GM23338 (cell line): ENCODE measurements around the gene VPS50. TPM values are rescaled to one million over a fixed set of nuclear protein-coding genes. Genes with fewer than 3 reads are reported as not detected.

Source experiments
- ATAC-seq: fragments of 200-7000 bp; cut with Tn5 transposase; 3 replicates; pipeline ENCODE4 v1.9.1; 2020
- DNase-seq: peaks from one replicate; pipeline ENCODE4 v3.0.0-alpha.2; 2015; ENCODE audit warnings: low spot score
- H2AFZ ChIP-seq: fragments of 200-600 bp; sonication (generic); 2 replicates; pipeline ENCODE4 v1.8.0; 2016; ENCODE audit warnings: antibody characterized with exemption, mild to moderate bottlenecking, moderate library complexity
- H3F3A ChIP-seq: fragments of 200-600 bp; sonication (generic); replicated peaks from 2 replicates; pipeline ENCODE4 v1.8.0; 2017; ENCODE audit warnings: antibody characterized with exemption, mixed run types, low read depth
- H3K27ac ChIP-seq: fragments of 200-600 bp; sonication (generic); 2 replicates; pipeline ENCODE4 v1.6.1; 2016; ENCODE audit warnings: low read depth
- H3K27me3 ChIP-seq: fragments of 200-600 bp; sonication (generic); 2 replicates; pipeline ENCODE4 v1.8.0; 2016; ENCODE audit warnings: mild to moderate bottlenecking, mixed run types, moderate library complexity; ENCODE audit not compliant: insufficient read depth
- H3K36me3 ChIP-seq: fragments of 200-600 bp; sonication (generic); 2 replicates; pipeline ENCODE4 v1.8.0; 2016; ENCODE audit warnings: mild to moderate bottlenecking; ENCODE audit not compliant: insufficient read depth
- H3K4me1 ChIP-seq: fragments of 200-600 bp; sonication (generic); 2 replicates; pipeline ENCODE4 v1.8.0; 2016; ENCODE audit warnings: mild to moderate bottlenecking, moderate library complexity; ENCODE audit not compliant: insufficient read depth
- H3K4me2 ChIP-seq: fragments of 200-600 bp; sonication (generic); 2 replicates; pipeline ENCODE4 v1.7.1; 2017; ENCODE audit warnings: mixed run types
- H3K4me3 ChIP-seq: fragments of 200-600 bp; sonication (generic); 2 replicates; pipeline ENCODE4 v1.6.1; 2016; ENCODE audit warnings: mixed run types
- H3K79me2 ChIP-seq: fragments of 200-600 bp; sonication (generic); replicated peaks from 2 replicates; pipeline ENCODE4 v1.8.0; 2017; ENCODE audit warnings: mild to moderate bottlenecking; ENCODE audit not compliant: insufficient read depth
- H3K9me2 ChIP-seq: fragments of 200-600 bp; sonication (generic); 2 replicates; pipeline ENCODE4 v1.8.0; 2017; ENCODE audit not compliant: insufficient read depth
- H4K20me1 ChIP-seq: fragments of 200-600 bp; sonication (generic); replicated peaks from 2 replicates; pipeline ENCODE4 v1.8.0; 2017; ENCODE audit warnings: mild to moderate bottlenecking; ENCODE audit not compliant: insufficient read depth
- H3K27ac Mint-ChIP-seq: 2 replicates; pipeline ENCODE4 v1.8.0; 2020; ENCODE audit warnings: inconsistent platforms, mild to moderate bottlenecking, moderate library complexity, mixed read lengths
- H3K27me3 Mint-ChIP-seq: 3 replicates; pipeline ENCODE4 v1.8.0; 2022; ENCODE audit warnings: low read depth, mild to moderate bottlenecking, moderate library complexity, mixed read lengths, inconsistent platforms; ENCODE audit not compliant: insufficient read depth, poor library complexity
- H3K36me3 Mint-ChIP-seq: 3 replicates; pipeline ENCODE4 v1.8.0; 2021; ENCODE audit warnings: low read depth, mild to moderate bottlenecking, inconsistent platforms, moderate library complexity, mixed read lengths
- H3K4me1 Mint-ChIP-seq: 3 replicates; pipeline ENCODE4 v1.8.0; 2020; ENCODE audit warnings: mild to moderate bottlenecking, inconsistent platforms, mixed read lengths
- H3K4me3 Mint-ChIP-seq: 3 replicates; pipeline ENCODE4 v1.8.0; 2021; ENCODE audit warnings: moderate library complexity, mild to moderate bottlenecking, inconsistent platforms, mixed read lengths
- H3K9me3 Mint-ChIP-seq: 3 replicates; pipeline ENCODE4 v1.8.0; 2020; ENCODE audit warnings: moderate library complexity, mild to moderate bottlenecking, inconsistent platforms, mixed read lengths
- CREB1 ChIP-seq: fragments of 250-450 bp; sonication (Bioruptor Pico); IDR thresholded peaks from 2 replicates; pipeline ENCODE4 v1.5.0; 2020; ENCODE audit warnings: low read depth, mild to moderate bottlenecking, moderate library complexity
- CTCF ChIP-seq, 2 experiments: fragments of 200-600 bp in 1 of 2; sonication (generic) in 1 of 2; conservative IDR thresholded peaks; 2 replicates each; pipeline versions ENCODE4 v1.5.1 to v1.6.1; 2016 to 2017; ENCODE audit warnings: antibody characterized with exemption in 2 of 2, low read depth in 2 of 2, mild to moderate bottlenecking in 2 of 2, moderate library complexity in 1 of 2
- ETS1 ChIP-seq: IDR thresholded peaks from 2 replicates; pipeline ENCODE4 v1.6.1; 2016; ENCODE audit warnings: antibody characterized with exemption
- EZH2 ChIP-seq: fragments of 200-600 bp; sonication (generic); IDR thresholded peaks from one replicate; pipeline ENCODE4 v1.8.0; 2017; ENCODE audit warnings: antibody characterized with exemption, mild to moderate bottlenecking, low read depth; ENCODE audit not compliant: unreplicated experiment
- NANOG ChIP-seq: IDR thresholded peaks from 2 replicates; pipeline ENCODE4 v1.6.1; 2016; ENCODE audit warnings: antibody characterized with exemption, borderline replicate concordance
- POLR2AphosphoS5 ChIP-seq: IDR thresholded peaks from 2 replicates; pipeline ENCODE4 v1.6.1; 2016; ENCODE audit warnings: antibody characterized with exemption, low read depth
- REST ChIP-seq: IDR thresholded peaks from one replicate; pipeline ENCODE4 v1.6.1; 2018; ENCODE audit warnings: antibody characterized with exemption; ENCODE audit not compliant: unreplicated experiment
- STAT1 ChIP-seq: IDR thresholded peaks from one replicate; pipeline ENCODE4 v1.6.1; 2016; ENCODE audit warnings: antibody characterized with exemption; ENCODE audit not compliant: unreplicated experiment
- ZNF114 ChIP-seq: fragments of 250-450 bp; sonication (Bioruptor Pico); IDR thresholded peaks from 2 replicates; pipeline ENCODE4 v1.5.0; 2020; ENCODE audit warnings: mild to moderate bottlenecking, moderate library complexity
- ZNF331 ChIP-seq: fragments of 250-450 bp; sonication (Bioruptor Pico); IDR thresholded peaks from 2 replicates; pipeline ENCODE4 v1.5.0; 2020; ENCODE audit warnings: low read depth, mild to moderate bottlenecking, moderate library complexity
- polyA plus RNA-seq: library from polyadenylated mRNA; unstranded; fragments of >200 nt; fragmentation: Nextera tagmentation; extraction: Ambion mirVana; gene quantifications from 2 replicates; pipeline ENCODE4 v1.2.1, GENCODE V29; 2016
- total RNA-seq: library from RNA; depleted of rRNA; stranded (reverse); fragments of >200 nt; shearing (Covaris generic); gene quantifications from 2 replicates; pipeline ENCODE4 v1.2.3, GENCODE V29; 2014

VPS50 gene
- total and polyA plus RNA-seq, 2 experiments from 2014 or later = 4.3 to 12.3 TPM

GRCh38 chr7:93202594-93203250 lies 29.4 kb upstream of the VPS50 start:
- Mint-ChIP-seq H3K4me3 (no peak overlapping the region), H3K36me3 (no peaks in the 10 kb centered on the region), H3K9me3 (no peaks in the 10 kb centered on the region), H3K27ac (no peak overlapping the region), H3K4me1 (no peaks in the 10 kb centered on the region), H3K27me3 (no peaks in the 10 kb centered on the region)
- no peaks in the 10 kb centered on the region for H3K9me2 ChIP-seq
- H3K4me1 ChIP-seq = no peaks in the 10 kb centered on the region
- DNase-seq = no peak
- ATAC-seq = no peak
- TF ChIP-seq REST = no peak
- TF ChIP-seq ETS1 = no peak
- TF ChIP-seq ZNF114 (CRISPR knock-in tag) = no peak
- no peak for TF ChIP-seq ZNF331 (CRISPR knock-in tag)
- TF ChIP-seq STAT1 = no peak
- no peak for TF ChIP-seq EZH2
- no peak overlapping the region for H3K4me3 ChIP-seq
- no peaks in the 10 kb centered on the region for H3K27me3 ChIP-seq
- H3K4me2 ChIP-seq = no peak overlapping the region
- no peaks in the 10 kb centered on the region for H3K36me3 ChIP-seq
- no peaks in the 10 kb centered on the region for H4K20me1 ChIP-seq
- peak overlapping the region; percentile 23; the same call in 1 of the 2 replicates for H2AFZ ChIP-seq
- no peaks in the 10 kb centered on the region for H3F3A ChIP-seq
- H3K27ac ChIP-seq = no peak overlapping the region
- no peaks in the 10 kb centered on the region for H3K79me2 ChIP-seq

- no peak overlapping the region for H3K4me2 ChIP-seq
- no peak overlapping the region; the same call in 1 of the 2 replicates for H2AFZ ChIP-seq
- no peak for ATAC-seq
- no peak overlapping the region for H3K4me3 Mint-ChIP-seq
- H3K4me3 ChIP-seq = no peak overlapping the region
- H3K9me2 ChIP-seq = no peaks in the 10 kb centered on the region
- no peak for DNase-seq
- H3K9me3 Mint-ChIP-seq = no peaks in the 10 kb centered on the region
- no peaks in the 10 kb centered on the region for H3K27me3 Mint-ChIP-seq
- H3K36me3 Mint-ChIP-seq = no peaks in the 10 kb centered on the region
- no peak overlapping the region for H3K27ac ChIP-seq
- H3K36me3 ChIP-seq = no peaks in the 10 kb centered on the region
- no peaks in the 10 kb centered on the region for H3K4me1 ChIP-seq
- H3K27me3 ChIP-seq = no peaks in the 10 kb centered on the region
- no peak overlapping the region for H3K27ac Mint-ChIP-seq
- no peaks in the 10 kb centered on the region for H3K79me2 ChIP-seq
- H3K4me1 Mint-ChIP-seq = no peaks in the 10 kb centered on the region
- H4K20me1 ChIP-seq = no peaks in the 10 kb centered on the region
- H3F3A ChIP-seq = no peaks in the 10 kb centered on the region
- TF ChIP-seq ETS1 = no peak
- no peak for TF ChIP-seq ZNF114 (CRISPR knock-in tag)
- no peak for TF ChIP-seq NANOG
- TF ChIP-seq REST = no peak
- no peak for TF ChIP-seq STAT1
- no peak for TF ChIP-seq POLR2AphosphoS5
- TF ChIP-seq CTCF (conservative IDR thresholded peaks at IDR 0.05; ENCODE audit: low read depth in 2 of 2) = no peak
- TF ChIP-seq ZNF331 (CRISPR knock-in tag) = no peak
- no peak for TF ChIP-seq CREB1 (CRISPR knock-in tag)
Observed at GRCh38 chr7:93203496-93203895, 28.7 kb upstream of the VPS50 start.
